Activated naive CD8-positive, alpha-beta T cell treated with anti-CD3 and anti-CD28 coated beads, Interleukin-2, amount 50 U/mL, for 24 hours (primary cell): ENCODE data around the gene PLXDC2.
"Not testable (repeated sequence)": the region's sequence is repeated elsewhere in the genome, so short reads cannot be mapped to it uniquely, and the experiment has no call there.

Experiments
- ATAC-seq: fragments of 150-1000 bp; cut with Tn5 transposase; one replicate; pipeline ENCODE4 v1.10.0; 2021
- DNase-seq: peaks from one replicate; pipeline ENCODE4 v3.0.0; 2021
- H3K27ac Mint-ChIP-seq: one replicate; pipeline ENCODE4 v1.8.0; 2021; ENCODE audit warnings: mild to moderate bottlenecking, mixed read lengths
- H3K27me3 Mint-ChIP-seq: one replicate; pipeline ENCODE4 v1.8.0; 2021; ENCODE audit warnings: mixed read lengths
- H3K36me3 Mint-ChIP-seq: one replicate; pipeline ENCODE4 v1.8.0; 2021; ENCODE audit warnings: low read depth, mixed read lengths
- H3K4me1 Mint-ChIP-seq: one replicate; pipeline ENCODE4 v1.8.0; 2021; ENCODE audit warnings: mixed read lengths
- H3K4me3 Mint-ChIP-seq: one replicate; pipeline ENCODE4 v1.8.0; 2021; ENCODE audit warnings: mild to moderate bottlenecking, moderate library complexity, mixed read lengths
- H3K9me3 Mint-ChIP-seq: one replicate; pipeline ENCODE4 v1.8.0; 2021; ENCODE audit warnings: mixed read lengths

PLXDC2 gene

DNA sequence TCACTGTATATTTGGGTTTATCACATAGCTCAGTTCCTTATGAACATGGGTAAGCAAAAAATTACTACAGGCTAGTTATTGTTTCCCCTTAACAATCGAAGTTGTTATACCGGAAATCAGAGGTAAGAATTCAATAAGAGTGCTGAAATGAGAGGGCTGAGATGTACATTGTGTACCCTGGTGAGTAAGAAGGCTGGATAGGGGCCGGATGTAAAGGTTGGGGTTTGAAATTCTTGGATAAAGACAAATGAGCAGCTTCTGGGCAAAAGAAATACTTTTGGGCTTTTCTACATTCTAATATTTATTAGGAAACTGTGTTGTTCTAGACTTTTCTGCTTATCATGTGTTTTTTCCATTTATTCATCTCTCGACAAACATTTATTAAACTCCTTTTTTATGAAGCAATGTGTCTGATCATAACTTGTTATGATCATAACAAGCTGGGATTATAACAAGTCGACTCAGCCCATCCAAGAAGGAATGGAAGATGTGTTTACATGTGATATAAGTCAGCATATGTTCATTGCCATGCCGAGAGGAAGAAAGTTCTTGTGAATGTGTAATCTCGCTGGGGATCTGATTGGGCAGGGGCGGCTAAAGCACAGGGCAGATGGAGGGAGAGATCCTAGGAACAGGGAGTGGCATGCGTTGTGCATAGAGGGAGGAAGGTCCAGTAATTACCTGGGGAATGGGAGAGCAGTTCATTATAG is 155.3 kb downstream of the PLXDC2 start:
- H3K4me3 Mint-ChIP-seq = no peak overlapping the region
- no peaks in the 10 kb centered on the region for H3K4me1 Mint-ChIP-seq
- ATAC-seq (no peak), DNase-seq (no peak)
- H3K9me3 Mint-ChIP-seq = peaks cover 4% of the 10 kb centered on the region
- no peaks in the 10 kb centered on the region for H3K36me3 Mint-ChIP-seq
- H3K27me3 Mint-ChIP-seq = no peaks in the 10 kb centered on the region
- H3K27ac Mint-ChIP-seq = no peak overlapping the region

DNA sequence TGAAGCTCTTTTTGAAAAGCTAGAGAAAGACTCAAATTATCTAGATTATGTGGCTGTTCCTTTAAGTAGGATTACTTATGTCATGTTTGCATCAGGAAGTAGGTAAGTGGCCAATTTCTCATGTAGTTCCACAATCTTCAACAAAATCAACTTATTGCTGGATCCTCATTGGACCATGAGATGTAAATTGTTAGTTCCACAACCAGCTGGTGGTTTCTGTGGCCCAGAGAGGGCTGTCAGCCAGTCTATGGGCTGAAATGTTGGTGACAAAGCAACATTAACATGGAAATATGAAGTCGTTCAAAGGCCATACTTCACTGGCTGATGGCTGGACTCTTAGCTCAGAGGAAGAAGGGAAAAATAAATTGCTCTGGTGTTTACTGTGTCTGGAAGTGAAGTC is 157.9 kb downstream of the PLXDC2 start:
- no peak overlapping the region for H3K4me3 Mint-ChIP-seq
- ATAC-seq (no peak), DNase-seq (no peak)
- peaks cover 13% of the 10 kb centered on the region for H3K9me3 Mint-ChIP-seq
- H3K4me1 Mint-ChIP-seq = no peaks in the 10 kb centered on the region
- H3K27ac Mint-ChIP-seq = no peak overlapping the region
- no peaks in the 10 kb centered on the region for H3K27me3 Mint-ChIP-seq
- H3K36me3 Mint-ChIP-seq = no peaks in the 10 kb centered on the region

DNA sequence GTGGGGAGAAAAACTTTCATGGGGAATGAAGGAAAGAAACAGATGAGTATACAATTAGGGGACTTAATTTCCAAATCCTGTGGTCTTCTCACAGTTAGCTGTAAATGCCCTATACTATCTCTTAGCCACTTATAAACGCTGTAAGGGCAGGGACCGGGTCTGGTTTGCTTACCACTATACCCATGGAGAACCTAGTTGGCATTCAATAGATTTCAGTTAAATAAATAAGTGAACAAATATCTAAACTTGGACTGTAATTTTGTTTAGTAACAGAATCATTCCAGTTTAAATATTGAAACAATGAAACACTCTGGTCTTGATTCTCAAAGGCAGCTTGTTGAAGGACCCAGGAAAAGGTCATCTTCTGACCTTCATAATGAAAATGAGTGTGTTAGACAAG is 158.3 kb downstream of the PLXDC2 start:
- H3K27ac Mint-ChIP-seq = no peak overlapping the region

DNA sequence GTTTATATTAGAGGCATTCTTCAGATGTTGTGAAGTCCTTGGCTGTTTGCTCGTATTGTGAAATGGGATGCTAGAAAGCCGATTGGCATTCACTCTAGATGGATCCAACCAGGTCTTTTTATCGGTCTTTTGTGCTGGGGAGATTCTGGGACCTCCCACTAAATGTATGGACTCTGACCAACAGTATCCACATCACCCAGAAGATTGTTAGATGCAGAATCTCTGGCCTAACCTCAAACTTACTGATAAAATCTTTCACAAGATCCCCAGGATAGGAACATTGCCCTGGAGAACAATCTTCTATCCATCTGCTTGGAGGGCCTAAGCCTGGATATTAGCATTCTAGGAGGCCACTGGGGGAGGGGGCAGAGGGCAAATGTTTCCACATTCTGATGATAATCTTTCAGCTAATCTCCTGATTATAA is 160.9 kb downstream of the PLXDC2 start:
- DNase-seq (no peak), ATAC-seq (no peak)
- H3K27ac Mint-ChIP-seq = no peak overlapping the region
- H3K27me3 Mint-ChIP-seq = no peaks in the 10 kb centered on the region
- H3K9me3 Mint-ChIP-seq = peaks cover 13% of the 10 kb centered on the region
- no peaks in the 10 kb centered on the region for H3K36me3 Mint-ChIP-seq
- no peak overlapping the region for H3K4me3 Mint-ChIP-seq
- H3K4me1 Mint-ChIP-seq = no peaks in the 10 kb centered on the region

More for the DNA sequence above, 158.3 kb downstream of the PLXDC2 start:
- DNase-seq (no peak), ATAC-seq (no peak)
- H3K27me3 Mint-ChIP-seq = no peaks in the 10 kb centered on the region
- H3K4me3 Mint-ChIP-seq = no peak overlapping the region
- peaks cover 13% of the 10 kb centered on the region for H3K9me3 Mint-ChIP-seq
- no peaks in the 10 kb centered on the region for H3K36me3 Mint-ChIP-seq
- no peaks in the 10 kb centered on the region for H3K4me1 Mint-ChIP-seq

DNA sequence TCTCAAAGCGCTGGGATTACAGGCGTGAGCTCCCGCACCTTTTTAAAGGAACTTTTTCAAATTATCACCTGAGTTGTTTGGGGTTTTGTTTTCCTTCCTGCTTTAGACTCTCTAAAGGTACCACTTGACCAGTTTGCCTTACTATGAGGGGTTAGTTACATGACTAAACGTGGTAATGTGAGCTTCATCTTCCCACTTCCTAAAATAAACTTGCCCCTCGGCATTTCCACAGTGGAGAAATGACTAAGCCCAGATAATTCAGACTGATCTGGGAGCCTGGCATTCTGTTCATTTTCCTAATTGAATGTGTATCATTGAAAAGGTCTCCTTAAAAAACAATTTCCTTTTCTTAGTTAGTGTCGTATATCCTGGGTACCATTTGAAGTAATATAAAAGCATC is 163.4 kb downstream of the PLXDC2 start:
- Mint-ChIP-seq H3K27me3 (no peaks in the 10 kb centered on the region), H3K36me3 (no peaks in the 10 kb centered on the region), H3K4me1 (no peaks in the 10 kb centered on the region), H3K27ac (no peak overlapping the region), H3K4me3 (no peak overlapping the region), H3K9me3 (peaks cover 13% of the 10 kb centered on the region)
- DNase-seq = no peak
- no peak for ATAC-seq

DNA sequence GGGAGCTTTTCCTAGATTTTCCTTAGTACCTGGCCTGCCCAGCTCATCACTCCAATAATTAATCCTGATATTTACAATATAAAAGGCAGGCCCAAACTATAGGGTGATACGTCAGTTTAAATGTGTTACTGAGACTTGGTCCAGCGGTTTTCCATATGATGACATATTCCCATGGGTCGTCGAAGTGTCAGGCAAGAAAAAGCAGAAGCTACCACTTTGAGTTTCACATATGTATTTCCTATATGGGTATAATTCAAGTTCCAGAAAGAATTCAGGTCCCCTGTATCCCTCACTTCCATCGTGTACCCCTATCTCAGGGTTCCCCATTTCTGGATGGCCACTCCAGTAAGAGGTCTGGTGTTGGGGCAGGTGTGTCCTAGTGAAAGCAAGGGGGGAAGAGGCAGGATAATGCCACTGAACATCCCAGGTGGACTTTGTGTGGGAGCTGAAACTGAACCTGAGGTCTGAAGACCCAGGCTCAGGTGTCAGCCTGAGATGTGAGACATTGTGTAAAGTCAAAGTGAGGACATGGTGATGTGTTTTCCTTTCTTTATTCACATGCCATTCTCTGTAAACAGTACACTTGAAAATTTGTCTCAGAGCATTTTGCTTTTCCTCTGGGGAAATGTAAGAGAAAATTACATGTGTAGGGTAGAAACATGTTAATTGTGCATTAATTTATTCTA is 167.8 kb downstream of the PLXDC2 start:
- Mint-ChIP-seq H3K27ac (no peak overlapping the region), H3K27me3 (no peaks in the 10 kb centered on the region), H3K36me3 (no peaks in the 10 kb centered on the region), H3K4me3 (no peak overlapping the region), H3K4me1 (no peaks in the 10 kb centered on the region), H3K9me3 (no peaks in the 10 kb centered on the region)
- ATAC-seq (no peak), DNase-seq (no peak)

DNA sequence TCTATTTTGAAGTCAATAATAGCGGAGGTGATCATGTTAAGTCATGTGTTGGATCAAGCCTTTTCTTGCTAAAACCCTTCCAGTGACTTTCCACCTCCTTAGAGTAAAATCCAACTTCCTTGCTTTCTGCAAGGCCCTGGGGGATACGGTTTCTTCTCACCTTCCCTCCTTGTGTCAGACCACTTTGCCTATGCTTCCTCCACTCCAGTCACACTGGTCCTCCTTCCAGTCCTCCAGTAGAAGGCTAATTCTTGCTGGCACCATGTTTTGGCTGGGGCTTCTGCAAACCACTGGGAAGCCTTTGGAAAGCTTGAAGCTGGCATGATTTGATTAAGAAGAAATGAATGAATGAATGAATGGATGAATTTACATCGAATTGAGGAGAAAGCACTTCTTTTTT is 169.5 kb downstream of the PLXDC2 start:
- Mint-ChIP-seq H3K9me3 (no peaks in the 10 kb centered on the region), H3K4me1 (no peaks in the 10 kb centered on the region), H3K4me3 (no peak overlapping the region), H3K27me3 (no peaks in the 10 kb centered on the region), H3K27ac (no peak overlapping the region), H3K36me3 (no peaks in the 10 kb centered on the region)
- no peak for DNase-seq
- no peak for ATAC-seq

DNA sequence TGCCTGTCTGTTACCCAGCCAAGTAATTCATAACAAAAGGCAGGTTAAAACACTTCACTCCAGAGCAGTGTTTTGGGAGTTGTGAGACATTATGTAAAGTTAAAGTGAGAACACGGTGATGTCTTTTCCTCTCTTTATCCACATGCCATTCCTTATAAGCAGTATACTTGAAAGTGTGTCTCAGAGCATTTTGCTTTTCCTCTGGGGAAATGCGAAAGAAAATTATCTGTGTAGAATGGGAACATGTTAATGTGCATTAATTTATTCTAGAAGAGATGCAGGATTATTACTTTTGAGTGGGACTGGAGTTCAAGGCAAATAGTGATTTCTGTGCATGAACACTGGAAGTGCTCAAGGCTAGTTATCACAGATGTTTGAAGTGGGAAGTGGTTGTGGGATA is 170.4 kb downstream of the PLXDC2 start:
- Mint-ChIP-seq H3K27me3 (no peaks in the 10 kb centered on the region), H3K9me3 (no peaks in the 10 kb centered on the region), H3K4me3 (no peak overlapping the region), H3K4me1 (no peaks in the 10 kb centered on the region), H3K27ac (no peak overlapping the region), H3K36me3 (no peaks in the 10 kb centered on the region)
- ATAC-seq (no peak), DNase-seq (no peak)

DNA sequence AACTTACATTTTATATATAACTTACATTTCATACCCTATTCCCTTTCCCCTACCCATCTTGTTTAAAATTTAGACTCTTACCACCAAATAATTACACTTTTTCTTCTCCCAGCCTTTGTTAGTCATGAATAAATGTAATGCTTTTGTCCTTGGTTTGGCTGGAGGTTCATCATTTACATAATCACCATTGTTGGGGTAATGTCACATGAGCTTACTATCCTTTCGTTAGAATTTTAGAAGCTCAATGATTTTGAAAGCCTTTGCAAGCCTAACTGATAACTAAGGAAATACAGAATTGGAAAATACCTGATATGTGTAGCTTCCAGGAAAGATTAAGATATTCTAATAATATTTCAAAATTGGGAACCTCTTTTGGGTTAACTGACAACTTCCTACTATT is 171.7 kb downstream of the PLXDC2 start:
- no peak for ATAC-seq
- DNase-seq = no peak
- Mint-ChIP-seq H3K27me3 (no peaks in the 10 kb centered on the region), H3K4me3 (no peak overlapping the region), H3K9me3 (no peaks in the 10 kb centered on the region), H3K27ac (no peak overlapping the region), H3K36me3 (no peaks in the 10 kb centered on the region), H3K4me1 (no peaks in the 10 kb centered on the region)

DNA sequence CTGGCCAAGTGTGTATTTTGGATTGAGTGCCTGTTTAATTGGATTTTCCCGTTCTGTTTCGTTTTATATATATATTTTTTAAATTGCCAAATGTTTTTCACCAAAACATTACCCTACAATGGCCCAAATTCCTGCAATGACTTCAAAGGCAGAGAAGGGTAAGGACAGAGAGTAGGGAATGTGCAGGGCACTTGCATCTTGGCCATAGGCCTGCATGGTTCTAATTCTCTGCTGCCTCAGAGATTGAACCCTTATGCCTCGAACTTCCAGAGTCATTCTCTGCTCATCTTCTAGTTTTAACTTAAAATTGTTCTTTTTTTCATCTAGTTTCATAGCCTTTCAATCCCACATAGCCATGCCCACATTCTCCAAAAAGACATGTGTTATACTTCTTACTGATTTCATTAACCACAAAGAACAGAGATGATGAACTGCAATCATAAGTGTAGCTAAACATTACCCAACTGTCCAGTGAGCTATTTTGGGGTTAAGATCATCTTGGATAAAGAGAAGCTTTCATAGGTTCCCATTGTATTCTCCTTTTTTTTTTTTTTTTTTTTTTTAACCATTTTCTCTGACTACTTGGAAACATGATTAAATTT is 177.6 kb downstream of the PLXDC2 start:
- Mint-ChIP-seq H3K27me3 (no peaks in the 10 kb centered on the region), H3K27ac (no peak overlapping the region), H3K36me3 (no peaks in the 10 kb centered on the region), H3K4me3 (no peak overlapping the region), H3K4me1 (no peaks in the 10 kb centered on the region), H3K9me3 (no peaks in the 10 kb centered on the region)
- no peak for ATAC-seq
- no peak for DNase-seq

DNA sequence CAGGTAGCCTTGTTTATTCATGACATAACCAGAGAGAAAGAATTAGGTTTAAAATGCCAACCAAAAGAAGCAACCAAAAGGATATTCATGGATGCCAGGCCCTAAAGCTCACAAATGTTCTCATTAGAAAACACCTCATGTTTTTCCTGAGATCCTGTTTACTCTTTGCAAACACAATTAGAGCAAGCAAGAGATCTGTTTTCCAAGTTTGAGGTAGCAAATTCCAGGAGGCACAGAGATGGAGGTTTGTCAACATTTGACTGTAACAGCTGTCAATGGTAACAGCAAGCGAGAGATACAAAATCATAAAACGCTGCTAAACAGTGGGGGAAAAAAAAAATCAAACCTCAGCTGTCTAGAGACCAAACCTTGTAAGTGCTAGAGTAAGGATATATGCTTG is 182.2 kb downstream of the PLXDC2 start:
- no peak overlapping the region for H3K27ac Mint-ChIP-seq
- no peak for DNase-seq
- no peaks in the 10 kb centered on the region for H3K9me3 Mint-ChIP-seq
- ATAC-seq = no peak
- H3K4me3 Mint-ChIP-seq = no peak overlapping the region
- H3K27me3 Mint-ChIP-seq = no peaks in the 10 kb centered on the region
- no peaks in the 10 kb centered on the region for H3K4me1 Mint-ChIP-seq
- H3K36me3 Mint-ChIP-seq = no peaks in the 10 kb centered on the region

DNA sequence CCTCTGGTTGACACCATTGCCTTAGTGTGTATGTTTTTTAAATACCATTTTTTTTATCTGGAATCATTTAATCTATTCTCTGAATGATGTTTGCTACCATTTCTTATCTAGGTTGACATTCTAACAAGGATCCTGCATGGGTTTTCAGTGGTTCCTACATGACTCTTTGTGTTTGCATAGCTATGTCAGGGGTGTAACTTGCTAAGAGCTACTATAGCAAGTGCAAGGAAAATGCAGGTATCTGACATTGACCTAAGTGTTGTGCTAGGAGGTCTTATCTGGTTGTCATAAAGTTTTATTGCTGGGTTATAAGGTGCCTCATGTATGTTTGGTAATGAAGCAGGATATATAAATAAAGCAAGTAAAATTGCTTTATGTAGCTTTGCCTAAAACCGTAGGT is 183.2 kb downstream of the PLXDC2 start:
- no peak overlapping the region for H3K27ac Mint-ChIP-seq

DNA sequence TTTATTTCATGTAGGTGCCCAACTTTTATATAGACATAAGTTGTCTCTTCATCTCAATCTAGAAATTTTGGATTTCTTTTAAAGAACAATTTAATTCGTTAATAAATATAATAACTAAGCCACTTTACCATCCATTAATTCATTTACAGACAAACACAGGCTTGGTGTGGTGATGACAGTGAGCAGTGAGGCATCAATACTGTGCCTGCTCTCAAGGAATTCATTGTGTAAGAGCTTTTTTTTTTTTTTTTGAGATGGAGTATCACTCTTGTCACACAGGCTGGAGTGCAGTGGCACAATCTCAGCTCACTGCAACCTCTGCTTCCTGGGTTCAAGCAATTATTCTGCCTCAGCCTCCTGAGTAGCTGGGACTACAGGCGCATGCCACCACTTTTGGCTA is 185.8 kb downstream of the PLXDC2 start:
- H3K27me3 Mint-ChIP-seq, ATAC-seq, H3K27ac Mint-ChIP-seq, DNase-seq, H3K4me3 Mint-ChIP-seq, H3K4me1 Mint-ChIP-seq, H3K36me3 Mint-ChIP-seq, H3K9me3 Mint-ChIP-seq: not testable (repeated sequence)

More for the DNA sequence above, 183.2 kb downstream of the PLXDC2 start:
- H3K27me3 Mint-ChIP-seq = no peaks in the 10 kb centered on the region
- ATAC-seq (no peak), DNase-seq (no peak)
- no peaks in the 10 kb centered on the region for H3K36me3 Mint-ChIP-seq
- H3K9me3 Mint-ChIP-seq = no peaks in the 10 kb centered on the region
- H3K4me3 Mint-ChIP-seq = no peak overlapping the region
- H3K4me1 Mint-ChIP-seq = peaks cover 4% of the 10 kb centered on the region

DNA sequence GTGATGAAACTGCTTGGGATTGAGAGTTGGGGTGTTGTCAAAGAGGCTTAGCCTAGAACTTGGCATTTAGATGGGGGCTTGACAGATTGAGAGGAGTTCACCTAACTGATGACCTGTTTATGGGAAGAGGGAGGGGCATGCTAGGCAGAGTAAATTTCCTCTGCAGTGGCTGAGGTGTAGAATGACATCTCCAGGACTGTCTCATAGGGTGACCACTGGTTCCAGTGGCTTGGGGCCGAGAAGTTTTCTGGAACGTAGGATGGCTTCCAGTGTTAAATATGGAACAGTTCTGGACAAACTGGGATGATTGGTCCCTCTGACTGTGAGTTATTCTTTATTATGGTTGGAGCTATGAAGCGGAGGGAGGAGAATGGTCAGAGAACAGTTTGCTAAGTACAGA is 186.4 kb downstream of the PLXDC2 start:
- ATAC-seq (no peak), DNase-seq (no peak)
- Mint-ChIP-seq H3K36me3 (no peaks in the 10 kb centered on the region), H3K27me3 (no peaks in the 10 kb centered on the region), H3K4me3 (no peak overlapping the region), H3K27ac (no peak overlapping the region), H3K4me1 (peaks cover 4% of the 10 kb centered on the region), H3K9me3 (peaks cover 5% of the 10 kb centered on the region)

DNA sequence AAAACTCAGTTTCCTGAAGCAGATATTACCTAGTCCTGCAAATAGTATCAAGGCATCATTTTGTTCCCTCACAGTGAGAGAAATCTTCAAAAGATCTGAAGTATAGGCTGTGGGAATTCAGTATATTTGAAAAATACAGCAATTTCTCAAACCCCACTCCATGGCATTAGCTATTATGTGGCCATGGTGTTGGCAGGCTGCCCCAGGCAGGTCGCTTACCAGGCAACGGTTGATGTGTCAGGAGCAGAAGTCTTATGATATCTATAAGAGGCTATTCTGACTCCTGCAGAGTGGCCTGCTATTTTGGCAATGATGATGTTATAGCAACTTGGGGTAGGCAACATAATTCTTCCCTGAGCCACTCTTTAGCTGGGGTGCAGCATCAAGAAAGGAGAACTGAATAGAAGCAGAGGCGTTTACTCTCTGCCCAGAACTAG is 187.9 kb downstream of the PLXDC2 start:
- H3K27me3 Mint-ChIP-seq = no peaks in the 10 kb centered on the region
- H3K36me3 Mint-ChIP-seq = no peaks in the 10 kb centered on the region
- ATAC-seq (no peak), DNase-seq (no peak)
- no peak overlapping the region for H3K27ac Mint-ChIP-seq
- peaks cover 4% of the 10 kb centered on the region for H3K4me1 Mint-ChIP-seq
- peaks cover 5% of the 10 kb centered on the region for H3K9me3 Mint-ChIP-seq
- no peak overlapping the region for H3K4me3 Mint-ChIP-seq
